ENCODE measurements around the gene WDCP.

GRCh38 chr2:24008672-24009366, 38.4 kb downstream of the WDCP start:
- TF ChIP-seq CTCF (IDR thresholded peaks at IDR 0.05) (no peak), EZH2 (IDR thresholded peaks at IDR 0.05; ENCODE audit: borderline replicate concordance, insufficient read depth, low read depth, low read length, poor library complexity, severe bottlenecking) (no peak)
